NCI-H345 (cell line): ENCODE measurements around the gene TM2D3.
A peak's percentile ranks its signal among the peaks of the same experiment; 100 is the strongest.

Source experiments
- DNase-seq: peaks from one replicate; lab custom pipeline; 2025; lab: John Stamatoyannopoulos, UW

TM2D3 gene

GRCh38 chr15:101623367-101624304, 28.5 kb downstream of the TM2D3 start:
- no peak for DNase-seq

- DNase-seq: no peak
Measured at GRCh38 chr15:101621961-101622360, 30.2 kb downstream of the TM2D3 start.

- DNase-seq: no peak
Measured at GRCh38 chr15:101620671-101621070, 31.5 kb downstream of the TM2D3 start.

GRCh38 chr15:101619615-101619865, 32.6 kb downstream of the TM2D3 start:
- no peak for DNase-seq

GRCh38 chr15:101618851-101619614, 33.1 kb downstream of the TM2D3 start:
- DNase-seq: no peak

- DNase-seq: no peak
Measured at GRCh38 chr15:101618076-101618475, 34.1 kb downstream of the TM2D3 start.

- DNase-seq: no peak
Measured at GRCh38 chr15:101617390-101617965, 34.7 kb downstream of the TM2D3 start.

GRCh38 chr15:101615986-101616848, 36.0 kb downstream of the TM2D3 start:
- peak; percentile 55 for DNase-seq

- DNase-seq: no peak
Measured at GRCh38 chr15:101615414-101615985, 36.7 kb downstream of the TM2D3 start.

- DNase-seq: no peak
Measured at GRCh38 chr15:101614761-101615160, 37.4 kb downstream of the TM2D3 start.

GRCh38 chr15:101614001-101614585, 38.1 kb downstream of the TM2D3 start:
- no peak for DNase-seq

GRCh38 chr15:101613130-101614000, 38.8 kb downstream of the TM2D3 start:
- peak; percentile 78 for DNase-seq

GRCh38 chr15:101612676-101613075, 39.5 kb downstream of the TM2D3 start:
- DNase-seq: no peak

GRCh38 chr15:101611580-101612299, 40.4 kb downstream of the TM2D3 start:
- no peak for DNase-seq

GRCh38 chr15:101611007-101611406, 41.2 kb downstream of the TM2D3 start:
- DNase-seq: no peak

GRCh38 chr15:101610611-101611000, 41.6 kb downstream of the TM2D3 start:
- DNase-seq: no peak

GRCh38 chr15:101609742-101610610, 42.2 kb downstream of the TM2D3 start:
- DNase-seq: no peak

- no peak for DNase-seq
Measured at GRCh38 chr15:101608201-101608600, 44.0 kb downstream of the TM2D3 start.

- DNase-seq: no peak
Measured at GRCh38 chr15:101607108-101607507, 45.1 kb downstream of the TM2D3 start.
